ENCODE data around the gene IKZF1. TPM values are rescaled to one million over a fixed set of nuclear protein-coding genes. Genes with fewer than 3 reads are reported as not detected.

The IKZF1 gene
- total RNA-seq, 4 donors from 2014 or later: 0.22 to 3.6 (median 1.9) TPM

DNA sequence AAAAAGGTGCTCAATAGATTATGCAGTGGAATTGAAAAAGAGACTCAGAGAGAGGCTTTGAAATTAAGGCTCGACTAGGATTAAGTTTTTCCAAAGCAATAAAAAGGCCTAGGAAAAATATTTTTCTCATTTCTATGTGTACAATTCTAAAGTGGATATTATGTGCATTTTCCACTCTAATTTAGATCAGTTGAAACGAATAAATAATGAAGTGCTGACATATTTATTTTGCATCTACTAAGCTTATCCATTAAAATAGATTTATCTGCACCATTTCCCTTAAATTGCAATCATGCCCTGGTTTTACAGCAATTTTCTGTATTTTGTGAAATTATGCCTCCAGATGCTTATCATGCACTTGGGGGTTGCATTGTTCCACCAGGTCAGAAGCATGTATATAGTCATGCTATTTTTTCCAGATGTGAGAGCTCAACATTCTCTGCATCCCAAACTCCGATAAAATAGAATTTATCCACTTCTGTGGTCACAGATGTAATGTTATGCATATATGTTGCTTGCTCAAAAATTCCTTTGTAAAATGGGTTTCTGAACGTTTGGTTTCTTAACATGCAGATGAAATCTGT is 127.3 kb downstream of the IKZF1 start:
- no peak overlapping the region for H3K4me3 ChIP-seq
- no peak for ATAC-seq
- DNase-seq: no peak
- in situ Hi-C loops (cut with MboI; ENCODE audit: low sequenced_read_pairs in 4 of 4): no loop called here
- H3K9me3 ChIP-seq: no peaks in the 10 kb centered on the region
- H3K36me3 ChIP-seq: no peaks in the 10 kb centered on the region
- H3K27ac ChIP-seq: no peak overlapping the region
- intact Hi-C loops (cut with DNase I; ENCODE audit: low total_unique reads): no loop called here
- no peak for TF ChIP-seq CTCF (IDR thresholded peaks at IDR 0.05 in 4 of 5, conservative IDR thresholded peaks at IDR 0.05 in 1 of 5)
- TF ChIP-seq POLR2A (IDR thresholded peaks at IDR 0.05): no peak
- H3K4me1 ChIP-seq: no peaks in the 10 kb centered on the region
- no peaks in the 10 kb centered on the region for H3K27me3 ChIP-seq

DNA sequence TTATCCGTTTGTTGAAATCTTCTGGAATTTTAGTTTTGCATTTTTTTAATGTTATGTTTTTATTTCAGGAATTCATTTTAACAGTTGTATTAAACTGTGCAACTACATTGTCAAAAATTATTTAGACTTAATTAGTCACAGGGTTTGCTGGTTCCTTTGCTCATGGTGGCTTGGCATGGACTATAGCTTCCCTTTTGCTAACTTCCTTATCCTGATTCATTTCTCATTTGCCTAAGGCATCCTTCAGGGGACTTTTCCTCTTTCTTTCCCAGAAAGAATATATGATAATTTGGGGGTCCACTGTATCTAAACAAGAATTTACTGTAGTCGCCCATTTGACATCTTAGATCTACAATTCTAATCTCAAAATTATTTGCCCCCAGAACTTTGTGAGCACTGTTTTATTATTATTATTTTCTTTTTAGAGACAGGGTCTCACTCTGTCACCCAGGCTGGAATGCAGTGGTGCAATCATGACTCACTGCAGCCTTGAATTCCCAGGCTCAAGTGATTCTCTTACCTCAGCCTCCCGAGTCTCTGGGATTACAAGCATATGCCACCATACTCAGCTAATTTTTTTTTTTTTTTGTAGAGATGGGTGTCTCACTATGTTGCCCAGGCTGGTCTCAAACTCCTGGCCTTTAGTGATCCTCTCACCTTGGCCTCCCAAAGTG is 131.8 kb downstream of the IKZF1 start:
- TF ChIP-seq CTCF (IDR thresholded peaks at IDR 0.05 in 4 of 5, conservative IDR thresholded peaks at IDR 0.05 in 1 of 5): no peak
- TF ChIP-seq POLR2A (IDR thresholded peaks at IDR 0.05): no peak
- H3K4me3 ChIP-seq: no peak overlapping the region
- no peak for DNase-seq
- H3K27me3 ChIP-seq: no peaks in the 10 kb centered on the region
- no peak for ATAC-seq
- intact Hi-C loops (cut with DNase I; ENCODE audit: low total_unique reads): no loop called here
- no peaks in the 10 kb centered on the region for H3K4me1 ChIP-seq
- in situ Hi-C loops (cut with MboI; ENCODE audit: low sequenced_read_pairs in 4 of 4): no loop called here
- H3K27ac ChIP-seq: no peak overlapping the region
- H3K9me3 ChIP-seq: no peaks in the 10 kb centered on the region
- H3K36me3 ChIP-seq: peaks cover 0 to 11% of the 10 kb centered on the region in 2 donors

- H3K36me3 ChIP-seq: peaks cover 0 to 22% of the 10 kb centered on the region in 2 donors
- TF ChIP-seq CTCF (IDR thresholded peaks at IDR 0.05 in 4 of 5, conservative IDR thresholded peaks at IDR 0.05 in 1 of 5) (no peak), POLR2A (IDR thresholded peaks at IDR 0.05) (no peak)
- no peak for DNase-seq
- in situ Hi-C loops (cut with MboI; ENCODE audit: low sequenced_read_pairs in 4 of 4): no loop called here
- peaks cover 15 to 16% of the 10 kb centered on the region in 2 donors for H3K4me1 ChIP-seq
- H3K4me3 ChIP-seq: no peak overlapping the region
- ATAC-seq: no peak
- intact Hi-C loops (cut with DNase I; ENCODE audit: low total_unique reads): no loop called here
- H3K27ac ChIP-seq: no peak overlapping the region
- no peaks in the 10 kb centered on the region for H3K9me3 ChIP-seq
- no peaks in the 10 kb centered on the region for H3K27me3 ChIP-seq
Observed at GRCh38 chr7:50446542-50446960, 142.0 kb downstream of the IKZF1 start.

- TF ChIP-seq CTCF (IDR thresholded peaks at IDR 0.05 in 4 of 5, conservative IDR thresholded peaks at IDR 0.05 in 1 of 5): no peak
- no peak for TF ChIP-seq POLR2A (IDR thresholded peaks at IDR 0.05)
- H3K36me3 ChIP-seq: peaks cover 0 to 22% of the 10 kb centered on the region in 2 donors
- in situ Hi-C loops (cut with MboI; ENCODE audit: low sequenced_read_pairs in 4 of 4): no loop called here
- intact Hi-C loops (cut with DNase I; ENCODE audit: low total_unique reads): no loop called here
- H3K4me3 ChIP-seq: no peak overlapping the region
- H3K9me3 ChIP-seq: no peaks in the 10 kb centered on the region
- H3K27me3 ChIP-seq: no peaks in the 10 kb centered on the region
- no peak for ATAC-seq
- H3K4me1 ChIP-seq: peaks cover 15 to 16% of the 10 kb centered on the region in 2 donors
- no peak overlapping the region for H3K27ac ChIP-seq
- DNase-seq: no peak
Observed at GRCh38 chr7:50448823-50449222, 144.3 kb downstream of the IKZF1 start.
